ENCODE results near the gene GCM1.
"Not testable (repeated sequence)": the region's sequence is repeated elsewhere in the genome, so short reads cannot be mapped to it uniquely, and the experiment has no call there.

GCM1 gene, protein sequence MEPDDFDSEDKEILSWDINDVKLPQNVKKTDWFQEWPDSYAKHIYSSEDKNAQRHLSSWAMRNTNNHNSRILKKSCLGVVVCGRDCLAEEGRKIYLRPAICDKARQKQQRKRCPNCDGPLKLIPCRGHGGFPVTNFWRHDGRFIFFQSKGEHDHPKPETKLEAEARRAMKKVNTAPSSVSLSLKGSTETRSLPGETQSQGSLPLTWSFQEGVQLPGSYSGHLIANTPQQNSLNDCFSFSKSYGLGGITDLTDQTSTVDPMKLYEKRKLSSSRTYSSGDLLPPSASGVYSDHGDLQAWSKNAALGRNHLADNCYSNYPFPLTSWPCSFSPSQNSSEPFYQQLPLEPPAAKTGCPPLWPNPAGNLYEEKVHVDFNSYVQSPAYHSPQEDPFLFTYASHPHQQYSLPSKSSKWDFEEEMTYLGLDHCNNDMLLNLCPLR

DNA sequence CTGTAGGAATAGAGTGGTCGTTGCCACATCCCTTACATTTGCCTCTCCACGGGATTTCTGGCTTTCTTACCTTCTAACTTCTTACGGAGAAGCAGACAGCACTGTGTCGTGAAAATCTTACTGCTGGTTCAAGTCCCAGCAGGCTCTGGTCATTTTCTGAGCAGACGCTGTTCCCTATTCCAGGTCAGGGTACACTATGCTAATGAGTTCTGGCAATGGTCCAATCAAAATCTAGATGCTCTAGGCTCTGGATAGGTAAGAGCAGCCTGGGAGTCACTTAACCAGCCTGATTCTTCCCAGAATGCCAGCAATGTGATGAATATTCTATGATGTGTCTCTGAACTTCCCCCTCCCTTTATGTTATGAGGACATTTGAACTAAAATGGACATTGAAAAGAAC lies at the start of gene GCM1:
Gene GCM1, minus strand, starts transcription at position 158 of the 400 bp plus-strand sequence. CDS start 3,209 bp downstream, outside the sequence.
- no peak for DNase-seq (ENCODE audit: low read depth in 2 of 2, low spot score in 1 of 2)

DNA sequence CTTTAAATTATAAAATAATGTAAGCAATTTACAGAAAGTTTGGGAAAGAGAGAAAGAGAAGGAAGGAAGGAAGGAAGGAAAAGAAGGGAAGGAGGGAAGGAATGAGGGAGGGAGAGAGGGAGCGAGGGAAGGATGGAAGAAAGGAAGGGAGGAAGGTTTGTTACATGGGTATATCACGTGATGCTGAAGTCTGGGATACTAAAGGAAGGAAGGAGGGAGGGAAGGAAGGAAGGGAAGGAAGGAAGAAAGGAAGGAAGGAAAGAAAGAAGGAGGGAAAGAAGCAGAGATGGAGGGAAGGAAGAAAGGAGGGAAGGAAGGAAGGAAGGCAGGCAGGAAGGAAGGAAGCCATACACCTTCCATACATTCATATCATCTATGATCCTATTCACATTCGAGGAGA lies 48.9 kb upstream of the GCM1 start:
- DNase-seq (ENCODE audit: low read depth in 2 of 2, low spot score in 1 of 2) = no peak

DNA sequence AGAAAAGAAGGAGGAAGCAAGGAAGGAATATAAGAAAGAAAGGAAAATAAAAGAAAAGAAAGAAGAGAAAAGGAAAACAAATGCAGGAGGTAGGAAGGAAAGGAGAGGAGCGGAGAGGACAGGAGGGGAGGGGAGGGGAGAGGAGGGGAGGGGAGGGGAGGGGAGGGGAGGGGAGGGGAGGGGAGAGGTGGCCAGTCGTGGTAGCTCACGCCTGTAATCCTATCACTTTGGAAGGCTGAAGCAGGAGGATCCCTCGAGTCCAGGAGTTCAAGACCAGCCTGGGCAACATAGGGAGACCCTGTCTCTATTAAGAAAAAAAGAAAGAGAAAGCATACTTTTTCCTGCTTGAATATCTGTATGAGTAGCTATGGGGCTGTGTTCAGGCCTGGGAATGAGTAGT lies 46.4 kb upstream of the GCM1 start:
- no peak for DNase-seq (ENCODE audit: low read depth in 2 of 2, low spot score in 1 of 2)

DNA sequence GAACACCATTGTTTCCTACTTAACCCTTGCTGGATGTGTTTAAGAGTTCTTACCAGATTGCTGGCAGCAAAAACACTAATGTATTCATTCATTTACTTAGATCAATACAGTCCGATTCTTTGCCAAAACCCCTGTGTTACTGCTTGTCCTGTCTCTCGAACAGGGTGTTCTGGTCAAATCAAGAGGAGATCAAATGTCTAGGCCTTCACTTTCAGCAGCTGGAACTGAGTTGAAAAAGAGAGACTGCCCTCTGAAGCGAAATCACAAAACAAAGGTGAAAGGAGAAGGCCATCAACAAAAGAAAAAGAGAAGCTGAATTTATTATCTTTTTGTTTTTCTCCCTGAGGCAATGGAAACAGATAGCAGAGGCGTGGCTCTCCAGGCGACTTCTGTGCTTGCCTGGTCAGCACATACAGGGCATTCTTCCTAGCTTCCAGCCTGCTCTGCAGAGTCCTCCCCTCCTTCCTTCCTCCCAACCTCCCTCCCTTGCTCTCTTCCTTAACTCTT lies 44.1 kb upstream of the GCM1 start:
- no peak for DNase-seq (ENCODE audit: low read depth in 2 of 2, low spot score in 1 of 2)

DNA sequence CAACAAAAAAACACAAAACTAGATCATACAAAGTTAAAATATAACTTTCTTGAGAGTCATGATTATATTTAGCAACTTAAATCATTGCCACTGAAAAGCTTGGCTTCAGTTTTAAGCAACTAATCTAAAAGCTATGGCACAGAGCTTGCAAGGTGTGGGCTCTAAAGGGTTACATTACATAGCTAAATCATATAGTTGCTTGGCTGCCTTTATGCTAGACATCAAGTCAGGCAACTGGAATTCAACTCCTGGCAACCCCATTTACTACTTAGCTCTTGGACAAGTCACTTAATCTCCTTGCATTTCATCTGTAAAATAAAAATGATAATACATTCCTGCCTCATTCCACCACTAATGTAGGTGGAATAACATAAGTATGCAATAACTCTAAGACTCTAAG lies 40.9 kb upstream of the GCM1 start:
- DNase-seq (ENCODE audit: low read depth in 2 of 2, low spot score in 1 of 2) = no peak

DNA sequence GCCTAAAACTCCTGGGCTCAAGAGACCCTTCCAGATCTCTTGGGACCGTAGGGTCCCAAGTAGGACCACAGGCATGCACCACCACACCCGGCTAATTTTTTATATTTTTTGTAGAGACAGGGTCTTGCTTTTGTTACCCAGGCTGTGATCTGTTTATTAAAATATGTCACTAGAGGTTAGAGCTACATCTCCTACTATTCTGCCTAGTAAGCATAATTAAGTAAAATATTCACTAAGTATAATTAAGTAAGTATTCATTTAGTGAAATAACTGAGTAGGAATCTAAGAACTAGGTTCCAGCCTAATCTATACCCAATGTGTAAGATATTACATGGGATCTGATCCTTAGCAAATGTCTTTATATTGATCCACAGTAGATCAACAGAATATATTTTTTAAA lies 40.2 kb upstream of the GCM1 start:
- DNase-seq (ENCODE audit: low read depth in 2 of 2, low spot score in 1 of 2) = no peak

DNA sequence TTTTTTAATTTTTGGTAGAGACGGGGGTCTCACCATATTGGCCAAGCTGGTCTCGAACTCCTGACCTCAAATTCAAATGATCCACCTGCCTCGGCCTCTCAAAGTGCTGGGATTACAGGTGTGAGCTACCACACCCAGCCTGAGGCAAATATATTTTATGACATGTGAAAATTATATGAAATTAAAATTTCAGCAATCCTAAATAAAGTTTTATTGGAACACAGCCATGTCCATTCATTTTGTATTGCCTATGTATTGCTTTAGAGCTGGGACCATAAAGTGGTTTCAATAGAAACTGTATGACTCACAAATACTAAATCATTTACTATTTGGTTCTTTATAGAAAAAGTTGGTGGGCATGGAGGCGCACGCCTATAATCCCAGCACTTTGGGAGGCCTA lies 32.0 kb upstream of the GCM1 start:
- no peak for DNase-seq (ENCODE audit: low read depth in 2 of 2, low spot score in 1 of 2)

DNA sequence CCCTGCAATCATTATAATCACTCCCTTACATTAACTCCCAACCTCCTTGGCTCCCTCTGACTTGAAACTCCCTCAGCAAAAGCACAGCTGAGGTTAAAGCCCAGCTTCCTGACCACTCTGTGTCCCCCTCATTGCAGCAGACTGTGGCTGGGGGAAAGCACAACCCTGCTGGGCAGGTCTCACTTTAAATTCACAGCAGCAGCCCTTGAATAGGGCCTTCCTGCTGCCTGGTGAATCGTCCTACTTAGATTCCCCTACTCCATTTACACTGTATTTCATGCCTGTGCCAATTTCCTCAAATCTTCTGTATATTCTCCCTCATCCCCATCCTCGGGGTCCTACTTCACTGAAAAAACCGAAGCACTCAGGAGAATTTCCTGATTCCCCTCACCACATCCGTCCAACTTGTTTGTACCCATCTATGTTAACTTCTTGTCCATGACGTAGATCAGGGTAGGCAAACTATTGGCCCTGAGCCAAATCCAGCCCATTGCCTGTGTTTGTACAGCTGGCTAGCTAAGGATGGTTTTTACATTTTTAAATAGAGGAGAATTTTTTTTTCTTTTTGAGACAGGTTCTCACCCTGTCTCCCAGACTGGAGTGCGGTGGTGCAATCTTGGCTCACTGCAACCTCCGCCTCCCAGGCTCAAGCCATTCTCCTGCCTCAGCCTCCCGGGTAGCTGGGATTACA lies 31.5 kb upstream of the GCM1 start:
- peak in 1 of 2 donors; percentile 1 for DNase-seq (ENCODE audit: low read depth in 2 of 2, low spot score in 1 of 2)

DNA sequence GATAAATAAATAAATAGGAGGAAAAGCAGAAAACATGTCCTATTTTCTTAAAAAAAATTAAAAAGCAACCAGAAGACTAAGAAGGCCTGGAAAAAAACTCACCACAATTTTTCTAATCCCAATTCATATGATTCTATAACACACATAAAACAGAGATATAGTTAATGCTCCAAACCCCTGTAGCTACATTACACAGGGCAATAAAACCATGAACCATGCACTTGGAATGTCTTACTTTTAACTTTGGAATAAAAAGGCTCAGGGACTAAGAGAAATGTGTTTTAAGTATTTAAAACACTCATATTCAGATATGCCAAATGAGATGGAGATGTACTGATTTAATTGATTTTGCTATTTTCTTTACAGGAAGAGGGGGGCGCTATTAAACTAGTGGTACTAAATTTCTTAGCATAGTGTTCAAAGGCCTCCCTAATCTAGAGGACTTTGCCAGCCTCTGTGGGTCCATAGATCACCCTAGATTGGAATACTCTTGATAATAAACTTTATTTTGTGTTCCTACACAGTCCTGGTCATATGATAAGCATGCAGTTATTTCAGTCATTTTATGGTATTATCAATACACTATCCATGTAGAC lies 30.3 kb upstream of the GCM1 start:
- no peak for DNase-seq (ENCODE audit: low read depth in 2 of 2, low spot score in 1 of 2)

DNA sequence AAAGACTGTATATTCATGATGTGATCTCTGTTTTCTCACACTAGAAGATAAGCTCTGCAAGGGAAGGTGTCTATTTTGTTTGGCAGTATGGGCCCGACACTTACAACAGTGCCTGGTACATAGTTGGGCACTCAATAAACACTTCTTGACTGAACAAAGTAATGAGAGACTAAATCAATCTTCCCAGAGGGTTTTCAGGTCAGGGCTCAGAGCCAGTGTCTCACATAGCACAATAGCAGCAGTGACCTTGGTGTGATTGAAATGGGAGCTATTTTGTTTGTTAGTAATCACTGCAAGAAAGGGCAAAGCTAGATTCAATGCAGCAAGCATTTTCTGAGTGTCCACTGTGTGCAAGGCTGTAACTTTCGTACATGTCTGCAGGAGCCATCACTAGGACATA lies 26.4 kb upstream of the GCM1 start:
- no peak for DNase-seq (ENCODE audit: low read depth in 2 of 2, low spot score in 1 of 2)

DNA sequence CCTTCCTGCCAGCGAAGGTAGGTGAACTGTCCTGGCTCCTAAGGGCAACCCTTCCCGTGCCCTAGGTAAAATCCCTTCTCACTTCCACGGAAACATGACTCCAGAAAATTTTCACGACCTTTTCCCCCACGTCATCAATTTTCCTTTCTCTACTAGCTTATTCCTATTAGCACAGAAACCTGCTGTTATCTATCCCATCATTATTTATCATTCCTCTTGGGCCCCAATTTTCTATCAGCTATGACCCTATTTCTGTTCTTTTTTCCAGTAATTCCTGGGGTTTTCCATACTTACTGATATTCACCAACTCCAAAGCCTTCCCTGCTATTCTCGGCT lies 23.8 kb upstream of the GCM1 start:
- DNase-seq (ENCODE audit: low read depth in 2 of 2, low spot score in 1 of 2) = no peak

DNA sequence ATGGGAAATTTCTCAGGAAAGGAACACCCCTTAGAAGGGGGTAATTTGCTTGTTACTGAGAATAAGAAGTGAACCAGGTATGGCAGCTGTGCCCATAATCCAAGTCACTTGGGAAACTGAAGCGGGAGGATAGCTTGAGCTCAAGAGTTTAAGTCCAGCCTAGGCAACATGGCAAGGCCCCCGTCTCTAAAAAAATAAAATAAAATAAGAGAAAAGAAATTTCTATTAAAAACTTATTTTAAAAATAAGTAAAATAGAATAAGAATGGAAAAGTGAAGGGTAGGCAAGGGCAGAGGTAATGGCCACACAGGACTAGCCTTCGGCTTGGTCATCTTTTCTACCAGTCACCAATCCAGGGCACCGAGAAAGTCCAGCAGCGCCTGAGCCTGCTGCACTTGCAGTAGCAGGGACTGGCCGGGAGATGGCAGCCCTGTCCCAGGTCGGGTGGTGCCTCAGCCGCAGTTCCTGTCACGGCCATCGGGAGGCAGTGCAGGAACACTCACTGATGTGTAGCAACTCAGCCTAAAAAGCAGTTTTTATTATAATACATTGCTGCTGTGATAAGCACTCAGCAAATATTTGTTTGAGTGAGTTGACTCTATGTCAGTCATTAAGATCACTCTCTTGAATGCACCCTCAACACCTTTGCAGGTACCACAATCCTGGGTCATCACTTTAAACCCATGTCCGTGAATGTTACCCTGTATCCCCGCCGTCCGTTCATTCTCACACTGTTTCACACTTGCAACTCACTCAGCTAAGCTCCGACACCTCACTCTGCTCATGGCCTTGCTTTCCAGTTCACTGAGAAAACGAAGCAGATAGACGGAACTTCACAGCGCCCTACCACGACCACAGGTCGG lies 23.2 kb upstream of the GCM1 start:
- DNase-seq (ENCODE audit: low read depth in 2 of 2, low spot score in 1 of 2) = peak; percentile 87 to 88

DNA sequence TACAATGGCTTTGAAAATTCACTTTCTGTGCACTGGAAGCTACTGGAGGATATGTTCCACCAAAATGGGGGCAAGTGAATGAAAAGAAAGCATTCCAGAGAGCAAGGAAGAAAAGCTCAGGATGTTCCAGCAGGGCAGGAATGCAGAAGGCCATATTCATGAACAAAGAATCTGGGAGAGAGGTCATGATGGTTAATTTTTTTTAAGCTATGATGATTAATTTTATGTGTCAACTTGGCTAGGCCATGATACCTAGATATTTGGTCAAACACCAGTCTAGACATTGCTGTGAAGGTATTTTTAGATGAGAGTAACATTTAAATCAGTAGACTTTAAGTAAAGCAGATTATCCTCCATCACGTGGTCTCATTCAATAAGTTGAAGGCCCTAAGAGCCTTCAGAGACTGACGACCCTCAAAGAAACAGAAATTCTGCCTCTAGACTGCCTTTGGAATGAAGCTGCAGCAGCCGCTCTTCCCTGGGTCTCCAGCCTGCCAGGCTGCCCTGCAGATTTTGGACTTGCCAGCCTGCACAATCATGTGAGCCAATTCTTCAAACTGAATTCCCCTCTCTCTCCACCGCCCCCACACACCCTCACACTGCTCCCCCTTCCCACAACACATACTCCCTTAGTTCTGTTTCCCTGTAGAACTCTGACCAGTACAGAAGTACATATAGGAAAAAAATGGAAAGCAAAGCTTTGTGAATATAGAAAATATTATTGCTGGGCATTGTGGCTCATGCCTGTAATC lies 20.1 kb upstream of the GCM1 start:
- no peak for DNase-seq (ENCODE audit: low read depth in 2 of 2, low spot score in 1 of 2)

DNA sequence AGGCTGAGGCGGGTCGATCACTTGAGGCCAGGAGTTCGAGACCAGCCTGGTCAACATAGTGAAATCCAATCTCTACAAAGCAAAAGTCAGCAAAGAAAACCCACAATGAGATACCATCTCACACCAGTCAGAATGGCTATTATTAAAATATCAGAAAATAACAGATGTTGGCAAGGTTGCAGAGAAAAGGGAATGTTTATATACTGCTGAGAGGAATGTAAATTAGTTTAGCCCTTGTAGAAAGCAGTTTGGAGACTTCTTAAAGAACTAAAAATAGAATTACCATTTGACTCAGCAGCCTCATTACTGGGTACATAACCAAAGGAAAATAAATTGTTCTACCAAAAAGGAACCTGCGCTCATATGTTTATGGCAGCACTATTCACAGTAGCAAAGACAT lies 16.7 kb upstream of the GCM1 start:
- no peak for DNase-seq (ENCODE audit: low read depth in 2 of 2, low spot score in 1 of 2)

DNA sequence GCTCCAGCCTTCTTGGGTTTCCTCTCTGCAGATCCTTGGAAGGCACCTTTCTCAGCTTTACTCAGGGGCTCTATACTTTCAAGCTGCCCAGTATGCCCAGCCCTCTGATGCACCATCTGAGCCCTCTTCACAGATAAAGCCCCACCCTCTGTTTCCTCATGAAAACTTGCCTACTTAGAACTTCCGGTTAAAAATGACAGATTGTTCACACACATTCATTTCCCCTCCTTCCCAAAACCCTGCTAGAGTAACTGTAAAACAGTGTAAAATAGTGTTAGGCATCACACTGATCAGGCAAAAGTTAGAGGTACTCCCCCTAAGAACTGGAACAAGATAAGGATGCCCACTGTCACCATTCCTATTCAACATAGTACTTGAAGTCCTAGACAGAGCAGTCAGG lies 14.0 kb upstream of the GCM1 start:
- DNase-seq (ENCODE audit: low read depth in 2 of 2, low spot score in 1 of 2) = no peak

DNA sequence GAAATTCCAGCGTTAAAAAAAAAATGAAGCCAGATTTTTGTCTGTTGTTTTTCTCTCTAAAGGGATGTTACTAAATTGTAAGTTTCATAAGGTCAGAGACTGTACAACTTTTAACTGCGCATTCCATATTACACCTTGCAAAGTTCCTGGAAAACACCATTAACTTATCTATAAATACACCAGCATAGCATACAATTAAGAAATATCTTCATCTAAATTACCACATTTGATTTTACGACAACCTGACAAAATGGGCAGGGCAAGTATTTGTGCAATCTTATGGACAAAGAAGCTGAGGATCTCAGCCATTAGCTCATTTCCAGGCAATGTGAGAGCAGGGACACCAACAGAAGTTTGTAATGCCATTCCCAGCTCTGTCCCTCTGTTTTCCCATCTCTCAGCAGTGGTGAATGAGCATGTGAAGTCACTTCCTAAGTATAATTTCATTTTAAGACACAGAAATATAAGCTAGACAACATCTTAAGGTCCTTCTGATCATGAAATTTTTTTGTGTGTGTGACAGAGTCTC lies 12.9 kb upstream of the GCM1 start:
- no peak for DNase-seq (ENCODE audit: low read depth in 2 of 2, low spot score in 1 of 2)

DNA sequence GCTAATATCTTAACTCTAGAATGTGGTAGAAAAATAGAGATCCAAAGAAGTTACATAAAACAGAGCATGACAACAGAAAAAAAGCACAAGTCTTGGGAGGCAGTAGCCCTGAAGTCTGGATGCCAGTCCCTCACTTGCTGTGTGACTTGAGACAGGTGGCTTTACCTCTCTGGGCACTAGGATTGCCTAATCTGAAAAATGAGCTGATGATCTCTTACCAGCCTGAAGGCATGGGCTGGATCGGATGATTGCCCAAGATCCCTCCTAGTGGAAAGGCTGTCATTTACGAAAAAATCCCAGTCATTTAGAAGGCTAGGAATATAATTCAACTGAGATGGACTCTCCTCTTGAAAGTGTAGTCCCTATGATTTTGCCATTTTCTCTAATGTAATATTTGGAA lies 10.9 kb upstream of the GCM1 start:
- DNase-seq (ENCODE audit: low read depth in 2 of 2, low spot score in 1 of 2) = no peak

DNA sequence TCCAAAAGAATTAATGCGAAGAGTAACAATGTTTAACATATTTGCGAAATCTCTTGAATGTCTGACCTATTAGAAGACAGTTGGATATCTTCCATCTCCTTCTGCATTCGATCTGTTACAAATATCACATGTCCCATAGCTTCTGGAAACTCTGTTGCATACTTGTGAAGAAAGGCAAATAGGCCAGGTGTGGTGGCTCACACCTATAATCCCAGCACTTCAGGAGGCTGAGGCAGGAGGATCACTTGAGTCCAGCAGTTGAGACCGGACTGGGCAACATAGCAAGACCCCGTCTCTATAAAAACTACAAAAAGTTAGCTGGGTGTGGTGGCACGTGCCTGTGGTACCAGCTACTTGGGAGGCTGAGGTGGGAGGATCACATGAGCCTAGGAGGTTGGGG lies 9.4 kb upstream of the GCM1 start:
- DNase-seq (ENCODE audit: low read depth in 2 of 2, low spot score in 1 of 2) = not testable (repeated sequence)

DNA sequence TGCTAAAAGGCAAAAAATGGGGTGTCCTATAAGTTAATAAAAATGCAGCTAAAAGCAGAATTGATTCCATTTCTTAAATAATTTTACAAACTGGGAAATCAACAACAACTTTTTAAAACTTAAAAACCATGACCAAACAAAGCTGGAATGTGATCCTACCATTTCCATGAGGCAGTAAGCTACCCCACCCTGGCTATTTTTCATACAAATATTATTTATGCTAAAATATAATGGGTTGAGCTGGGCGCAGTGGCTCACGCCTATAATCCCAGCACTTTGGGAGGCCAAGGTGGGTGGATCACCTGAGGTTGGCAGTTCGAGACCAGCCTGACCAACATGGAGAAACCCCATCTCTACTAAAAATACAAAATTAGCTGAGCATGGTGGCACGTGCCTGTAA lies 6.6 kb upstream of the GCM1 start:
- DNase-seq (ENCODE audit: low read depth in 2 of 2, low spot score in 1 of 2) = not testable (repeated sequence)

DNA sequence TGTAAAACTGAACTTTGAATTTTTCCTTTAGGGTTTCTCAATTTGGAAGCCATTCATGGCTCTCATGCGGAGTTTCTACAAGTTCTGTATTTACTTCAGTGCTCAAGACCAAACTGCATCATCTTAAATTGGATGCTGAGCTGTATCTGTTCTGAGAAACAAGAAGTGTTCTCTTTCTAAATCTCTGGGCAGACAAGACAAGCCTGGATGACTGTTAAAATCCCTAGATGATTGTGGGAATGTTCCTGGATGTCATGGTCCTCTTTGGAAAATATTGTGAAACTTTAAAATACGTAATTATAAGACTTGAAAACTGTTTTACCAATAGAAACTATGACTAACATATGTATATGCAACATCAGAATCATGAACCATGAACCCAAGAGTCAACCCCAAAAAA lies 6.2 kb upstream of the GCM1 start:
- DNase-seq (ENCODE audit: low read depth in 2 of 2, low spot score in 1 of 2) = no peak
